HUDEP-2 (cell line): ENCODE results near the gene PLA2G5.
A peak's percentile ranks its signal among the peaks of the same experiment; 100 is the strongest.

Experiments used
- DNase-seq, 76 experiments: peaks; one replicate each; lab custom pipeline; 2025; ENCODE audit not compliant: unreplicated experiment in 76 of 76; lab: John Stamatoyannopoulos, UW

Gene PLA2G5

GRCh38 chr1:20089328-20090077 is 19.5 kb downstream of the PLA2G5 start:
- no peak for DNase-seq

GRCh38 chr1:20090119-20090518 is 20.1 kb downstream of the PLA2G5 start:
- no peak for DNase-seq

GRCh38 chr1:20090641-20091040 is 20.6 kb downstream of the PLA2G5 start:
- DNase-seq: no peak

DNA sequence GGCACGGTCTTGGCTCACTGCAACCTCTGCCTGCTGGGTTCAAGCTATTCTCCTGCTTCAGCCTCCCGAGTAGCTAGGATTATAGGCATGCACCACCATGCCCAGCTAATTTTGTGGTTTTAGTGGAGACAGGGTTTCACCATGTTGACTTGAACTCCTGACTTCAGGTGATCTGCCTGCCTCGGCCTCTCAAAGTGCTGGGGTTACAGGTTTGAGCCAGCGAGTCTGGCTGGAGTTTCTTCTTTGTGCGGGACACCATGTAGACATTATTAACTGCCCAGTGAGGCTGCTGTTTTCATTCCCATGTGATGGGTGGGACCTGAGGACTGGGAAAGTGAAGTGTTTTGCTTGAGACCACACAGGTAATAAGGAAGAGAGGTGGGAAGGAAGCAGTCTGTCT is 23.3 kb downstream of the PLA2G5 start:
- no peak for DNase-seq

DNA sequence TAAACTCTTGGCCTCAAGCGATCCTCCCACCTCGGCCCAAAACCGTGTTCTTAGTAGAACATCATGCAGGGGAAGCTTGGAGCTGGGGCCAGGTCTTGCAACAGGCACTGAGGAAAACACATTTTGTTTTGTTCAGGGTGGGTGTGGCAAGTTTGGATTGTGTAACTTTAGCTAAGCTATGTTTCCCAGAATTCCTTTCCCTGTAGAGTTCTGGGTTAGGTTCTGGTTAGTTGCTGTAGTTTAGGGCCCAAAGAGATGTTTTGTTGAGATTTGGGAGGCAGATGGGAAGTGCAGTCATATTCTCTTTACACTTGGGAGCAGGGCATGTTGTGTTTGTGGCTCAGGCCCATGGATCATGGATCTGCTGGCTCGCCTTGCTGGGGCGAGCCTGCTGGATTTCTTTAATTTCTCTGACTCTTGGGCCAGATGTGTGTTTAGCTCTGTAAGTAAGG is 24.0 kb downstream of the PLA2G5 start:
- no peak for DNase-seq

GRCh38 chr1:20095564-20096434 is 25.8 kb downstream of the PLA2G5 start:
- DNase-seq: no peak

DNA sequence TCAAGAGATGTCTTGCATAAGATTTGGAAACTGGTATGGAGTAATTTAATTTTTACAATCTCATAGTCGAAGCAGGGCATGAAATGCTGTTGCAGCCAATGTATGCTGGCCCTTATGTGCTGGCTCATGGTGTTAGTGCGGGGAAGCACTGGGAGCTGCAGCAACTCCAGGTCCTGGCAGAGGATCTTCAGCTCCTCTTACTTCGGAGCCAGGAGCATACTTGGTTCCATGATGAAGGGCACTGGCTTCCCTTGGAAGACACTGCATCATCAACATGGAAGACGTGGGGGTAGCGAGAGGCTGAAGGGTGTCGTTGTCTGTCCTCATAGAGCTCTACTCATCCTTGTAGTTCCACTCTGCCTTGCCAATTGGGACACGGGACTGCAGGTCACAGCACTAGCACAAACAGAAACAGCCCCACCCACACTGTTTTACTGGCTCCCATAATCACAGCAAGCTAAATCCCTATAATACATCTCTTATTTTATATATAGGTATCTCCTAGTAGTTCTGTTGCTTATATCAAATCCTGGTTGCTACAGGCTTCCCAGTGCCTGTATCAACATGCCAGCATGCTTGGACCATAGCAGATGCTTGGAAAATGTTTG is 26.9 kb downstream of the PLA2G5 start:
- DNase-seq: no peak

GRCh38 chr1:20099533-20099932 is 29.5 kb downstream of the PLA2G5 start:
- DNase-seq: no peak

GRCh38 chr1:20100632-20101355 is 30.8 kb downstream of the PLA2G5 start:
- peak in 25 of 76 experiments; percentile 3 to 63 (median 22) for DNase-seq

DNA sequence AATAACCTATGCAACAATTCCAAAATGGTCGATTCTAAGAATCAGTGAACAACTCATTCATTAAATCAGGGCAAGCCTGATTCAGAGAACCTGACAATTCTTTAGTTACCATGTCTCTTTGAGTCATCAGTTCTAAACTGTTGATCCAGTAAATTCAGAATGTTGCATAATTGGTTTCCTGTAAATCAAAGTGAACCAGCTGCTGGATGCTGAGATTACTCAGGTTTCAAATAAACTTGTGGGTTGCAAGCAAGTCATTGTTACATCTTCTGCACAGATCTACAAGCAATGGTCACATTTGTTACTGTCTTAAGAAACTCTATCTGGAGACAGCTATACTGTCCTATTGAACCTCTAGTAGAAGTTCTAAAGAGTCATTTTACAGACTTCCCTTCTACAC is 32.9 kb downstream of the PLA2G5 start:
- no peak for DNase-seq

DNA sequence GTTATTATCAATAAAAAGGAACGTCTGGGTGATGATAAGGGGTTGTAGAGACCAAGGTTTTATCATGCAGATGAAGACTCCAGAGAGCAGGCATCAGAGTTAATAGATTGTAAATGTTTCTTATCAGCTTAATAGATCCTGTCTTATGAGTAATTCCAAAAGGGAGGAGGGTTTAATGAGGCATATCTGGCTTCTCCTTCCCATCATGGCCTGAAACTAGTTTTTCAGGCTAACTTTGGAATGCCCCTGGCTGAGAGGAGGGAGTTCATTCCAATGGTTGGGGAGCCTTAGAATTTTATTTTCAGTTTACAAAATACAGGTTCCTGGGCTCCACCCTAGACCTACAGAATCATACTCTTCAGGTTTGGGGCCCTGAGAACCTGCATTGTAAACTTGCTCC is 35.9 kb downstream of the PLA2G5 start:
- no peak for DNase-seq

DNA sequence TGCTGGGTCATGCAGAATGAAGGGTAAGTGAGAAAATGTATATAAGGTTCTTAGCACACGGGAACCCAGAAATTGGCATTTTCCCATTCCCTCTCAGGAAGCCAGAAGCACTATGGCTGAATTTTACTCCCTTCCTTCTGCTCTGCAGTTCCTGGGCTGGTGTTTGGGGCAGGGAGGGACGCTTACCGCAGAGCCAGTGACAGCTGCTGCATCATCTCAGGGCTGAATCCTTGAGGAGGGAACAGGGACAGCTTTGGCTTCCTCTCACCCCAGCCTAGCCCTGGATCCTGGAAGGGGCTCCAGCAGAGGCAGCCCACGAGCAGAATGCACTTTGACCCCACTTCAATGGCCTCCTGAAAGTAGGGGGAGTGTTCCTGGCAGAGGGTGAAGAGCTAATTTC is 37.4 kb downstream of the PLA2G5 start:
- no peak for DNase-seq

GRCh38 chr1:20107796-20108195 is 37.8 kb downstream of the PLA2G5 start:
- DNase-seq: no peak

DNA sequence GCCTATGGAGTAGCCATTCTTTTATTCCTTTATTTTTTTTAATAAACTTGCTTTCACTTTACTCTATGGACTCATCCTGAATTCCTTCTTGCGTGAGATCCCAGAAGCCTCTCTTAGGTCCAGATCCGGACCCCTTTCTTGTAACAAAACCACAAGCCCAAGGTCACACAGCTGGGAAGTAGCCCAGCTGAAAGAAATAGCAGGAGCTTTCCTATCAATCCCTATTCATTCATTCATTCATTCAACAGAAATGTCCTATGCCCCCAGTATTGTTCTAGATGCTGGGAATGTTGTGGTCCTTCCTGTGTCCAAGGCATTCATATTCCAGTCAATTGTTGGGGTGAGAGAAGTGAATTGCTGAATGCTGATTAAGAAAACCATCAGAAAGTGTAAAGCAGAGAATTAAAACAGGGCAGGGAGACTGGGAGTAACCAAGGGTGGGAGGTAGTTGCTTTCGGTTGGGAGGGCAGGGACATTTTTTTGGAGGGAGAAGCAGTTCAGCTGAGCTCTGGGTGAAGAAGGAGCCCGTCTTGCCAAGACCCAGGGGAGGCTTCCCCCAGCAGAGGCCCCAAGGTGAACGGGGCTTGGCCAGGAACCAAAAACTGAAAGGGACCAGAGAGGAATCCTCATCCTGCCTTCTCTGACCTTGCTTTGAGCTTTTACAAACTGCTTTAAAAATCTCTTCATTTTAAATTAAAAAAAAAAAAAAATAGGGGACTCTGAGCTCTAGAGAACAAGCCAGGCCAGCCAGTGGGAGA is 38.6 kb downstream of the PLA2G5 start:
- no peak for DNase-seq

DNA sequence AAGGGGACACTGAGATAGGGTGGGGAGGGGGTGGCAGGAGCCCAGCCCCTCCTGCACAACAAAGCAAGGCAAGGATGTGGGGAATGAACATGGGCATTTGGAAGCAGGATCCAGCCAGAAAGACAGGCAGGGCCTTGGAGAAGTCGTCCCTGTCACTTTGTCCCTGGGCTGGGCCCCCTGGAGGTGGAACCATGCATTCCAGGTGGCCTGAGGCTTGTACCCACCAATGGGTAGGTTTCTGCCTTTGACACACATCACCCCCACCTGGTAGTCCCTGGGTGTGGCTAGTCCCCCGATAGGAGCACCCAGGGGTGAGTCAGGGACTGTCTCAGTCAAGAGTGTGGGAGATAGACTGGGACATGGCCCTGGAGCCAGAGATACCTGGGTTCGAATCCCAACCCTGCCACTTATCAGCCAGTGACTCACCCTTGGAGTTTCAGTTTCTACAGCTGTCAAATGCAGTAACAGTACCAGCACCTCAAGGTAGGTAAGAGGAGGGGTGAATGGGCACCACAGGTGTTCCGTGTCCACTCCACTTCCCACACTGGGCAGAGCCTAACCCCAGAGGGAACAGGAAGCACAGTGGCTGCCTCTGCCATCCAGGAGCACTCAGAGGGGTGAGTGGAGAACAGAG is 39.3 kb downstream of the PLA2G5 start:
- DNase-seq: no peak

- DNase-seq: no peak
These were observed 40.7 kb downstream of the PLA2G5 start for GRCh38 chr1:20110679-20111078.

DNA sequence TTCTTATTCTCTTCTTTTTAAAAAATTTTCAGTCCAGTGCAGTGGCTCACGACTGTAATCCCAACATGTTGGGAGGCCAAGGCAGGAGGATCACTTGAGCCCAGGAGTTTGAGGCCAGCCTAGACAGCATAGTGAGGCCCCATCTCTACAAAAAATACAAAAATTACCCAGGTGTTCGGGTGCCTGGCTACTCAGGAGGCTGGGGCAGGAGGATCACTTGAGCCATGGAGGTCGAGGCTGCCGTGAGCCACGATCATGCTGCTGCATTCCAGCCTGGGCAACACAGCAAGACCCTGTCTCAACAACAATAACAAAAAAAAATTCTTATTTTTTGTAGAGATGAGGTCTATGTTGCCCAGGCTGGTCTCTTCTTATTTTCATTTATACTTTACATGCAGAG is 41.5 kb downstream of the PLA2G5 start:
- no peak for DNase-seq

GRCh38 chr1:20112279-20113000 is 42.4 kb downstream of the PLA2G5 start:
- DNase-seq: no peak

DNA sequence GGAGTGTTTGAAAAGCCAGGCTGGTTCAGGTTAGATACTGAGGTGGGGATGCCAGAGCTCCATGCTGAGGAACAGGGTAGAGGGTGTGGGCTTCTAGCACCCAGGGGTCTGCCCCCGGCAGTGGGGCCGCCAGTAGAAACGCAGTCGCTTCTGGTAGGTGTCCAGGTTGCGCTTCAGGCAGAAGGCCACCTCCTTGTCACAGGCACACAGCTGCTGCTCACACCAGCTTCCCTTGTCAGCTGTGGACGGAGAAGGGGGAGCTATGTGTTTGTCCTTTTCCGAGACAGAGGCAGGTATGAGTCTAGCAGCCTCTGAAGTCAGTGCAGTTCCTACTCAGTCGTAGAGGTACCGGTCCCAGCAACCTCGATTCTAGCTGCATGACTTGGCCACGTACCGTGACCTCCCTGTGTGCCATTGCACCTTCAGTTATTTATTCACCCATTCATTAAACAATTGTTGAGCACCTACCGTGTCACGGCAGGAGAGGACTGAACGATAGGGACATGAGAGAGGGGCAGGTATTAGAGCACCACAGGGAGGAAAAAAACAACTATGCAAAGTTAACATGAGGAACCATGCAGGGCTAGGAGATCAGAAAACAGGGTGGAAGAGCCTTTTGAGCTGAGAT is 44.1 kb downstream of the PLA2G5 start:
- DNase-seq: no peak
